Measurements from ENCODE around the gene LINC00305.

Gene LINC00305

DNA sequence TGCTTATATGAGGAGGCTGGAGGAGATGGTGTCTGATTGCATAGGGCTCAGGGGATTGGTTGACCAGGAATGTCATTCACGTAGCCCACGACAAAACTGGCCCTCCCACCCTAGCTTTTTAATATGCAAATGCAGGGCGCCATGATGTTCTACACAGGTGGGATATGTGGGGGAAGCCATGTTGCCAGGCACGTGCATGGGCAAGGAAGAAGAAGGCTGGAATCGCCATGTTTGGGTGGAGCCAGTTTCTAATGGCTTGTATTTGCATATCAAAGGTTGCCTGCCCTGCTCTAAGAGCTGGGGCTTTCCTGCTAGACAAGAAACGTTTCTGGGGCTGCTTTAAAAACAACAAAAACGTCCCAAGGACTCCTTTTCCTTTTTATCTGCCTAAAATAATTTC, 26.5 kb upstream of the LINC00305 start:
- no peak overlapping the region for H2AFZ ChIP-seq (ENCODE audit: low read depth, low read length)
- no peak overlapping the region for H3K4me2 ChIP-seq (ENCODE audit: low read length)
- no peak overlapping the region for H3K27ac ChIP-seq (ENCODE audit: low read length)
- H3K4me3 ChIP-seq (ENCODE audit: low read length) = no peak overlapping the region
- no peak for TF ChIP-seq EZH2phosphoT487 (IDR thresholded peaks at IDR 0.05; ENCODE audit: low read depth)
- TF ChIP-seq, protein P1, sequence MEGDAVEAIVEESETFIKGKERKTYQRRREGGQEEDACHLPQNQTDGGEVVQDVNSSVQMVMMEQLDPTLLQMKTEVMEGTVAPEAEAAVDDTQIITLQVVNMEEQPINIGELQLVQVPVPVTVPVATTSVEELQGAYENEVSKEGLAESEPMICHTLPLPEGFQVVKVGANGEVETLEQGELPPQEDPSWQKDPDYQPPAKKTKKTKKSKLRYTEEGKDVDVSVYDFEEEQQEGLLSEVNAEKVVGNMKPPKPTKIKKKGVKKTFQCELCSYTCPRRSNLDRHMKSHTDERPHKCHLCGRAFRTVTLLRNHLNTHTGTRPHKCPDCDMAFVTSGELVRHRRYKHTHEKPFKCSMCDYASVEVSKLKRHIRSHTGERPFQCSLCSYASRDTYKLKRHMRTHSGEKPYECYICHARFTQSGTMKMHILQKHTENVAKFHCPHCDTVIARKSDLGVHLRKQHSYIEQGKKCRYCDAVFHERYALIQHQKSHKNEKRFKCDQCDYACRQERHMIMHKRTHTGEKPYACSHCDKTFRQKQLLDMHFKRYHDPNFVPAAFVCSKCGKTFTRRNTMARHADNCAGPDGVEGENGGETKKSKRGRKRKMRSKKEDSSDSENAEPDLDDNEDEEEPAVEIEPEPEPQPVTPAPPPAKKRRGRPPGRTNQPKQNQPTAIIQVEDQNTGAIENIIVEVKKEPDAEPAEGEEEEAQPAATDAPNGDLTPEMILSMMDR (IDR thresholded peaks at IDR 0.05; ENCODE audit: low read depth, low read length) = no peak
- 0 out of 2 replicates have a peak, but pooled peaks cover 13% of the 10 kb centered on the region for H3K9me3 ChIP-seq (ENCODE audit: insufficient read depth, low read length)
- no peaks in the 10 kb centered on the region for H3K27me3 ChIP-seq (ENCODE audit: low read depth, low read length)
- no peaks in the 10 kb centered on the region for H3K4me1 ChIP-seq (ENCODE audit: low read length)
- no peak overlapping the region for H3K9ac ChIP-seq (ENCODE audit: low read length)
- H4K20me1 ChIP-seq (ENCODE audit: insufficient read depth, low read length) = no peaks in the 10 kb centered on the region
- H3K36me3 ChIP-seq (replicated peaks; ENCODE audit: low read depth, low read length) = no peaks in the 10 kb centered on the region
- no peaks in the 10 kb centered on the region for H3K79me2 ChIP-seq (ENCODE audit: low read length)

DNA sequence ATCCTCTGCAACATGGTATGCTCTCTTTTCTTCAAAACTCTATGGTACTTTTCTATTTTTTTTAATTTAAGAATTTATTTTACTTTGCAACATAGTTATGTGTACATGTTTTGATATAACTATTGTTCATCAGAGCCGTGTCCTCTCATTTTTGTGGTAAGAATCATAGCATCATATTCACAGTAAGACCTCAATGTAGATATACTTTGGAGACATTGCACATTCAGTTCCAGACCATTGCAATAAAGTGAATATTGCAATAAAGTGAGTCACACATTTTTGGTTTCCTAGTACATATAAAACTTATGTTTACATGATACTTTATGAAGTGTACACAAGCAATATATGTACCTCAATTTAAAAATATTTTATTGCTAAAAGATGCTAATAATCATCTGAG, 22.7 kb upstream of the LINC00305 start:
- H3K9me3 ChIP-seq (ENCODE audit: insufficient read depth, low read length) = 0 out of 2 replicates have a peak, but pooled peaks cover 13% of the 10 kb centered on the region
- no peaks in the 10 kb centered on the region for H3K27me3 ChIP-seq (ENCODE audit: low read depth, low read length)
- no peaks in the 10 kb centered on the region for H3K4me1 ChIP-seq (ENCODE audit: low read length)
- no peaks in the 10 kb centered on the region for H4K20me1 ChIP-seq (ENCODE audit: insufficient read depth, low read length)
- no peak overlapping the region for H3K27ac ChIP-seq (ENCODE audit: low read length)
- no peak overlapping the region for H3K4me3 ChIP-seq (ENCODE audit: low read length)
- no peak overlapping the region for H3K9ac ChIP-seq (ENCODE audit: low read length)
- no peaks in the 10 kb centered on the region for H3K79me2 ChIP-seq (ENCODE audit: low read length)
- TF ChIP-seq, protein P1 (IDR thresholded peaks at IDR 0.05; ENCODE audit: low read depth, low read length) = no peak
- no peak for TF ChIP-seq EZH2phosphoT487 (IDR thresholded peaks at IDR 0.05; ENCODE audit: low read depth)
- H3K4me2 ChIP-seq (ENCODE audit: low read length) = no peak overlapping the region
- no peak overlapping the region for H2AFZ ChIP-seq (ENCODE audit: low read depth, low read length)
- H3K36me3 ChIP-seq (replicated peaks; ENCODE audit: low read depth, low read length) = no peaks in the 10 kb centered on the region

DNA sequence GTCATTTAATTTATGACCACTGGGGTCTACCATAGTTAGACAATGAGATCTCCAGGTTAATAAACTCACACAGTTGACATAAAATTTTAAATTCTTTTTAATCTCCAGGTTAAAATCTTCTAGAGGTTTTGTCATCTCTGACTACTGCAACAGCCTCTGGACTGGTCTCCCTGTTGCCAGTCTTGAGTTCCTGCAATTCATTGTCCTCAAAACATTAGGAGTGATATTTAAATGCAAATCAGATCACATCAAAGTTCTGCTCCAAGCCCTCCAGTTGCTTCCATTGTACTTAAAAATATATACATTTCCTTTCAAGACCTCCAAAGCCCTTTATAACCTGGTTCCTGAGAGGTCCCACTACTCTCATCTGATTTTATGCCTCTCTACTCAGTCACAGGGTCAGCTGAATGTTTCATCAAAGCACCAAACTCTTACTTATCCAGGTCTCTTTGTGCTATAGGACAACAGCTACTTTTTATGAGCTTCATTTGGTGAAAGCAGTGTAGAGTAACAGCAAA, 18.6 kb upstream of the LINC00305 start:
- no peak overlapping the region for H3K4me2 ChIP-seq (ENCODE audit: low read length)
- TF ChIP-seq, protein P1 (IDR thresholded peaks at IDR 0.05; ENCODE audit: low read depth, low read length) = no peak
- no peak for TF ChIP-seq EZH2phosphoT487 (IDR thresholded peaks at IDR 0.05; ENCODE audit: low read depth)
- H2AFZ ChIP-seq (ENCODE audit: low read depth, low read length) = no peak overlapping the region
- no peaks in the 10 kb centered on the region for H4K20me1 ChIP-seq (ENCODE audit: insufficient read depth, low read length)
- H3K9ac ChIP-seq (ENCODE audit: low read length) = no peak overlapping the region
- no peaks in the 10 kb centered on the region for H3K36me3 ChIP-seq (replicated peaks; ENCODE audit: low read depth, low read length)
- no peaks in the 10 kb centered on the region for H3K4me1 ChIP-seq (ENCODE audit: low read length)
- H3K27ac ChIP-seq (ENCODE audit: low read length) = no peak overlapping the region
- H3K79me2 ChIP-seq (ENCODE audit: low read length) = no peaks in the 10 kb centered on the region
- H3K9me3 ChIP-seq (ENCODE audit: insufficient read depth, low read length) = 0 out of 2 replicates have a peak, but pooled peaks cover 5% of the 10 kb centered on the region
- H3K27me3 ChIP-seq (ENCODE audit: low read depth, low read length) = no peaks in the 10 kb centered on the region
- H3K4me3 ChIP-seq (ENCODE audit: low read length) = no peak overlapping the region

GRCh38 chr18:64165906-64166305, 17.0 kb upstream of the LINC00305 start:
- Histone ChIP-seq H3K27me3 (ENCODE audit: low read depth, low read length) (no peaks in the 10 kb centered on the region), H3K9ac (ENCODE audit: low read length) (no peak overlapping the region), H3K4me2 (ENCODE audit: low read length) (no peak overlapping the region), H4K20me1 (ENCODE audit: insufficient read depth, low read length) (no peaks in the 10 kb centered on the region), H3K36me3 (replicated peaks; ENCODE audit: low read depth, low read length) (no peaks in the 10 kb centered on the region), H2AFZ (ENCODE audit: low read depth, low read length) (no peak overlapping the region), H3K4me3 (ENCODE audit: low read length) (no peak overlapping the region), H3K9me3 (ENCODE audit: insufficient read depth, low read length) (no peaks in the 10 kb centered on the region), H3K4me1 (ENCODE audit: low read length) (no peaks in the 10 kb centered on the region), H3K79me2 (ENCODE audit: low read length) (no peaks in the 10 kb centered on the region), H3K27ac (ENCODE audit: low read length) (no peak overlapping the region)
- no peak for TF ChIP-seq EZH2phosphoT487 (IDR thresholded peaks at IDR 0.05; ENCODE audit: low read depth)
- TF ChIP-seq, protein P1 (IDR thresholded peaks at IDR 0.05; ENCODE audit: low read depth, low read length) = no peak
